T-helper 9 cell (primary cell): ENCODE results near the gene PRPSAP2.

ENCODE experiments used
- DNase-seq: peaks from one replicate; pipeline ENCODE4 v3.0.0-alpha.2; 2020

The PRPSAP2 gene

GRCh38 chr17:18963126-18964017 lies 105.4 kb downstream of the PRPSAP2 start:
- DNase-seq, result no peak

GRCh38 chr17:18964018-18964351 lies 106.1 kb downstream of the PRPSAP2 start:
- DNase-seq, result no peak

GRCh38 chr17:18964550-18964949 lies 106.6 kb downstream of the PRPSAP2 start:
- DNase-seq, result no peak

GRCh38 chr17:18965530-18966236 lies 107.8 kb downstream of the PRPSAP2 start:
- no peak for DNase-seq

- no peak for DNase-seq
These were observed 109.1 kb downstream of the PRPSAP2 start for GRCh38 chr17:18966831-18967624.

GRCh38 chr17:18967916-18968315 lies 110.0 kb downstream of the PRPSAP2 start:
- no peak for DNase-seq

- DNase-seq, result no peak
These were observed 110.4 kb downstream of the PRPSAP2 start for GRCh38 chr17:18968345-18968744.

GRCh38 chr17:18968945-18969887 lies 111.3 kb downstream of the PRPSAP2 start:
- DNase-seq, result no peak

GRCh38 chr17:18970582-18971480 lies 112.9 kb downstream of the PRPSAP2 start:
- no peak for DNase-seq

- DNase-seq, result no peak
These were observed 113.9 kb downstream of the PRPSAP2 start for GRCh38 chr17:18971801-18972200.

GRCh38 chr17:18974407-18975149 lies 116.6 kb downstream of the PRPSAP2 start:
- DNase-seq, result no peak

- no peak for DNase-seq
These were observed 117.7 kb downstream of the PRPSAP2 start for GRCh38 chr17:18975597-18975996.

- DNase-seq, result no peak
These were observed 118.3 kb downstream of the PRPSAP2 start for GRCh38 chr17:18976201-18976600.

GRCh38 chr17:18977021-18977420 lies 119.1 kb downstream of the PRPSAP2 start:
- no peak for DNase-seq

GRCh38 chr17:18977646-18978045 lies 119.7 kb downstream of the PRPSAP2 start:
- DNase-seq, result no peak

- DNase-seq, result no peak
These were observed 120.1 kb downstream of the PRPSAP2 start for GRCh38 chr17:18978050-18978449.

GRCh38 chr17:18978655-18979054 lies 120.7 kb downstream of the PRPSAP2 start:
- no peak for DNase-seq
